SU-DHL-6 (cell line): Measurements from ENCODE around the gene SLAMF7.

ENCODE experiments used
- H2AFZ ChIP-seq: fragments of 200-600 bp; sonication (generic); 2 replicates; pipeline ENCODE4 v1.6.1; 2014; ENCODE audit warnings: low read depth, mild to moderate bottlenecking, moderate library complexity, mixed read lengths, antibody characterized with exemption, low read length; ENCODE audit not compliant: severe bottlenecking
- H3F3A ChIP-seq: fragments of 200-600 bp; shearing (Covaris generic); 2 replicates; pipeline ENCODE4 v1.6.0; 2016; ENCODE audit warnings: antibody characterized with exemption, mild to moderate bottlenecking; ENCODE audit not compliant: insufficient read depth
- H3K27ac ChIP-seq: fragments of 200-600 bp; sonication (generic); 2 replicates; pipeline ENCODE4 v1.5.1; 2016; ENCODE audit warnings: low read depth, mild to moderate bottlenecking, low read length, moderate library complexity, mixed read lengths
- H3K27me3 ChIP-seq: fragments of 200-600 bp; sonication (generic), shearing (Covaris generic); 2 replicates; pipeline ENCODE4 v1.6.0; 2014; ENCODE audit warnings: mild to moderate bottlenecking, low read length
- H3K36me3 ChIP-seq: fragments of 200-600 bp; sonication (generic); 2 replicates; pipeline ENCODE4 v1.6.1; 2014; ENCODE audit warnings: mild to moderate bottlenecking, low read length, mixed read lengths
- H3K4me2 ChIP-seq: fragments of 300-600, 200-600 bp; shearing (Covaris generic), sonication (generic); 2 replicates; pipeline ENCODE4 v1.6.0; 2014; ENCODE audit warnings: low read length, low read depth, mild to moderate bottlenecking; ENCODE audit not compliant: poor library complexity, severe bottlenecking
- H3K4me3 ChIP-seq: fragments of 200-600 bp; sonication (generic); 2 replicates; pipeline ENCODE4 v1.5.1; 2014; ENCODE audit warnings: antibody characterized with exemption, low read length, mild to moderate bottlenecking, mixed read lengths; ENCODE audit not compliant: insufficient read depth, poor library complexity, severe bottlenecking
- H3K79me2 ChIP-seq: fragments of 200-600 bp; sonication (generic); 2 replicates; pipeline ENCODE4 v1.6.1; 2014; ENCODE audit warnings: mild to moderate bottlenecking, low read length, moderate library complexity; ENCODE audit not compliant: insufficient read depth
- H3K9ac ChIP-seq: fragments of 200-600 bp; sonication (generic); 2 replicates; pipeline ENCODE4 v1.7.0; 2014; ENCODE audit warnings: mild to moderate bottlenecking, low read length
- H3K9me2 ChIP-seq: fragments of 200-600 bp; sonication (generic); replicated peaks from 2 replicates; pipeline ENCODE4 v1.6.1; 2014; ENCODE audit warnings: low read length; ENCODE audit not compliant: insufficient read depth
- H3K9me3 ChIP-seq: fragments of 200-600 bp; sonication (generic); 2 replicates; pipeline ENCODE4 v1.6.1; 2014; ENCODE audit warnings: low read length, mixed read lengths; ENCODE audit not compliant: insufficient read depth
- H4K20me1 ChIP-seq: fragments of 200-600 bp; sonication (generic); 2 replicates; pipeline ENCODE4 v1.6.1; 2014; ENCODE audit warnings: low read depth, mild to moderate bottlenecking, antibody characterized with exemption, low read length, moderate library complexity, mixed read lengths
- CTCF ChIP-seq: fragments of 200-600 bp; sonication (generic); IDR thresholded peaks from one replicate; pipeline ENCODE4 v1.5.1; 2017; ENCODE audit warnings: antibody characterized with exemption, mild to moderate bottlenecking, low read length, moderate library complexity; ENCODE audit not compliant: insufficient read depth, poor library complexity, severe bottlenecking
- EZH2phosphoT487 ChIP-seq: fragments of 200-600 bp; sonication (generic), shearing (Covaris generic); conservative IDR thresholded peaks from 2 replicates; pipeline ENCODE4 v1.6.1; 2018; ENCODE audit warnings: mild to moderate bottlenecking, antibody characterized with exemption, low read length, moderate library complexity, mixed read lengths

Gene SLAMF7

GRCh38 chr1:160722726-160723125 is 16.3 kb upstream of the SLAMF7 start:
- no peak overlapping the region for H3K4me3 ChIP-seq
- no peak overlapping the region for H3K9ac ChIP-seq
- H3K9me3 ChIP-seq = no peaks in the 10 kb centered on the region
- no peaks in the 10 kb centered on the region for H3K27me3 ChIP-seq
- no peak overlapping the region for H3K27ac ChIP-seq
- H3K79me2 ChIP-seq = no peaks in the 10 kb centered on the region
- TF ChIP-seq EZH2phosphoT487 (no peak), CTCF (no peak)
- no peaks in the 10 kb centered on the region for H3F3A ChIP-seq
- H3K9me2 ChIP-seq = no peaks in the 10 kb centered on the region
- no peak overlapping the region for H3K4me2 ChIP-seq
- H4K20me1 ChIP-seq = no peaks in the 10 kb centered on the region
- no peak overlapping the region for H2AFZ ChIP-seq
- H3K36me3 ChIP-seq = no peaks in the 10 kb centered on the region

- Histone ChIP-seq H3K27me3 (no peaks in the 10 kb centered on the region), H2AFZ (no peak overlapping the region), H4K20me1 (no peaks in the 10 kb centered on the region), H3K9me3 (no peaks in the 10 kb centered on the region), H3K36me3 (no peaks in the 10 kb centered on the region), H3K9ac (no peak overlapping the region), H3K79me2 (no peaks in the 10 kb centered on the region), H3K4me2 (no peak overlapping the region), H3F3A (no peaks in the 10 kb centered on the region), H3K9me2 (no peaks in the 10 kb centered on the region), H3K27ac (no peak overlapping the region), H3K4me3 (no peak overlapping the region)
- TF ChIP-seq EZH2phosphoT487 (no peak), CTCF (no peak)
These were observed 15.7 kb upstream of the SLAMF7 start for GRCh38 chr1:160723332-160723731.

- Histone ChIP-seq H3K27me3 (no peaks in the 10 kb centered on the region), H3K4me3 (no peak overlapping the region), H3K27ac (no peak overlapping the region), H3F3A (no peaks in the 10 kb centered on the region), H3K9ac (no peak overlapping the region), H3K9me3 (no peaks in the 10 kb centered on the region), H3K79me2 (no peaks in the 10 kb centered on the region), H4K20me1 (no peaks in the 10 kb centered on the region), H3K4me2 (no peak overlapping the region), H2AFZ (no peak overlapping the region), H3K36me3 (no peaks in the 10 kb centered on the region), H3K9me2 (no peaks in the 10 kb centered on the region)
- TF ChIP-seq CTCF (no peak), EZH2phosphoT487 (no peak)
These were observed 14.4 kb upstream of the SLAMF7 start for GRCh38 chr1:160724465-160725242.
